DOHH2 (cell line): ENCODE measurements around the gene HCCS.

Source experiments
- H3F3A ChIP-seq: fragments of 200-600 bp; sonication (generic), shearing (Covaris generic); 2 replicates; pipeline ENCODE4 v1.6.0; 2016; ENCODE audit warnings: antibody characterized with exemption, mild to moderate bottlenecking; ENCODE audit not compliant: control insufficient read depth, insufficient read depth
- H3K27ac ChIP-seq: fragments of 200-600 bp; sonication (generic); 2 replicates; pipeline ENCODE4 v1.5.1; 2014; ENCODE audit warnings: low read depth, mild to moderate bottlenecking, low read length, moderate library complexity
- H3K27me3 ChIP-seq: fragments of 200-600 bp; sonication (generic); 2 replicates; pipeline ENCODE4 v1.6.1; 2014; ENCODE audit warnings: mild to moderate bottlenecking, low read length, mixed read lengths; ENCODE audit not compliant: control insufficient read depth
- H3K36me3 ChIP-seq: fragments of 200-600 bp; sonication (generic); 2 replicates; pipeline ENCODE4 v1.6.1; 2014; ENCODE audit warnings: mild to moderate bottlenecking, low read length, moderate library complexity, mixed read lengths; ENCODE audit not compliant: control insufficient read depth
- H3K4me1 ChIP-seq: fragments of 200-600 bp; sonication (generic); 2 replicates; pipeline ENCODE4 v1.6.1; 2014; ENCODE audit warnings: mild to moderate bottlenecking, low read length, mixed read lengths; ENCODE audit not compliant: control insufficient read depth
- H3K4me2 ChIP-seq: fragments of 200-600 bp; sonication (generic); 2 replicates; pipeline ENCODE4 v1.6.0; 2014; ENCODE audit warnings: mild to moderate bottlenecking, low read length, moderate library complexity
- H3K4me3 ChIP-seq: fragments of 200-600 bp; sonication (generic); 2 replicates; pipeline ENCODE4 v1.5.1; 2014; ENCODE audit warnings: mild to moderate bottlenecking, low read length, mixed read lengths
- H3K79me2 ChIP-seq: fragments of 200-600 bp; sonication (generic); 2 replicates; pipeline ENCODE4 v1.6.1; 2014; ENCODE audit warnings: mild to moderate bottlenecking, low read length, mixed read lengths; ENCODE audit not compliant: control insufficient read depth
- H3K9me2 ChIP-seq: fragments of 200-600 bp; sonication (generic); replicated peaks from 2 replicates; pipeline ENCODE4 v1.6.1; 2014; ENCODE audit warnings: mild to moderate bottlenecking, low read length, mixed read lengths; ENCODE audit not compliant: control insufficient read depth
- H3K9me3 ChIP-seq: fragments of 200-600 bp; sonication (generic); 2 replicates; pipeline ENCODE4 v1.6.1; 2014; ENCODE audit warnings: antibody characterized with exemption, low read length, mixed read lengths; ENCODE audit not compliant: control insufficient read depth, insufficient read depth
- H4K20me1 ChIP-seq: fragments of 200-600 bp; sonication (generic); 2 replicates; pipeline ENCODE4 v1.6.0; 2014; ENCODE audit warnings: low read depth, mild to moderate bottlenecking, antibody characterized with exemption, low read length, moderate library complexity; ENCODE audit not compliant: control insufficient read depth, insufficient read depth
- EZH2phosphoT487 ChIP-seq: fragments of 200-600 bp; sonication (generic); IDR thresholded peaks from 2 replicates; pipeline ENCODE4 v1.6.1; 2017; ENCODE audit warnings: borderline replicate concordance, mild to moderate bottlenecking, antibody characterized with exemption, low read length, moderate library complexity, mixed read lengths
- TF ChIP-seq, protein P1 (sequence below): fragments of 200-600 bp; sonication (generic); IDR thresholded peaks from one replicate; pipeline ENCODE4 v1.5.1; 2014; ENCODE audit warnings: antibody characterized with exemption, mild to moderate bottlenecking, low read depth, low read length; ENCODE audit not compliant: poor library complexity, severe bottlenecking

Gene HCCS

DNA sequence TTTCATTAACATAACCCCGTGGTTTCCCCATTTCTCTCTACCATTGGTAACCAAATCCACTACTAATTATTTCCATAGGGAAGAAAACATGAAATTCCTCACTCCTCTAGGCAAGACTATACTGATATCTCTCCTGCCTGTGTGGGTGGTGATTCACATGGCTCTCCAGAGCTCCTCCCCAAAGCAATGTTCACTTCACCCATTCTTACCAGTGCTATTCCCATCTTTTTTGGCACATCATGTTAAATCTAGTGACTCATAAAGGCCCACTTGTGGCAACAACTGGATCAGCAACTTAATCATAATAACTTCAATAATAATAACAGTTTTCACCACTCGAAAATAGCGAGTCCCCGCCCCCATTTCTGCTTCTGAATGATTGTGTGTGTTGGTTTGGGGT is 6.1 kb upstream of the HCCS start:
- Histone ChIP-seq H3K79me2 (peaks cover 2% of the 10 kb centered on the region), H3K4me3 (no peak overlapping the region), H3K9me3 (peaks cover 5% of the 10 kb centered on the region; the same call in 1 of the 2 replicates), H3K9me2 (no peaks in the 10 kb centered on the region), H4K20me1 (no peaks in the 10 kb centered on the region), H3K27me3 (no peaks in the 10 kb centered on the region), H3K4me2 (no peak overlapping the region), H3K4me1 (peaks cover 4% of the 10 kb centered on the region), H3K27ac (no peak overlapping the region), H3F3A (no peaks in the 10 kb centered on the region), H3K36me3 (no peaks in the 10 kb centered on the region)
- TF ChIP-seq, protein P1, sequence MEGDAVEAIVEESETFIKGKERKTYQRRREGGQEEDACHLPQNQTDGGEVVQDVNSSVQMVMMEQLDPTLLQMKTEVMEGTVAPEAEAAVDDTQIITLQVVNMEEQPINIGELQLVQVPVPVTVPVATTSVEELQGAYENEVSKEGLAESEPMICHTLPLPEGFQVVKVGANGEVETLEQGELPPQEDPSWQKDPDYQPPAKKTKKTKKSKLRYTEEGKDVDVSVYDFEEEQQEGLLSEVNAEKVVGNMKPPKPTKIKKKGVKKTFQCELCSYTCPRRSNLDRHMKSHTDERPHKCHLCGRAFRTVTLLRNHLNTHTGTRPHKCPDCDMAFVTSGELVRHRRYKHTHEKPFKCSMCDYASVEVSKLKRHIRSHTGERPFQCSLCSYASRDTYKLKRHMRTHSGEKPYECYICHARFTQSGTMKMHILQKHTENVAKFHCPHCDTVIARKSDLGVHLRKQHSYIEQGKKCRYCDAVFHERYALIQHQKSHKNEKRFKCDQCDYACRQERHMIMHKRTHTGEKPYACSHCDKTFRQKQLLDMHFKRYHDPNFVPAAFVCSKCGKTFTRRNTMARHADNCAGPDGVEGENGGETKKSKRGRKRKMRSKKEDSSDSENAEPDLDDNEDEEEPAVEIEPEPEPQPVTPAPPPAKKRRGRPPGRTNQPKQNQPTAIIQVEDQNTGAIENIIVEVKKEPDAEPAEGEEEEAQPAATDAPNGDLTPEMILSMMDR = no peak
- no peak for TF ChIP-seq EZH2phosphoT487

DNA sequence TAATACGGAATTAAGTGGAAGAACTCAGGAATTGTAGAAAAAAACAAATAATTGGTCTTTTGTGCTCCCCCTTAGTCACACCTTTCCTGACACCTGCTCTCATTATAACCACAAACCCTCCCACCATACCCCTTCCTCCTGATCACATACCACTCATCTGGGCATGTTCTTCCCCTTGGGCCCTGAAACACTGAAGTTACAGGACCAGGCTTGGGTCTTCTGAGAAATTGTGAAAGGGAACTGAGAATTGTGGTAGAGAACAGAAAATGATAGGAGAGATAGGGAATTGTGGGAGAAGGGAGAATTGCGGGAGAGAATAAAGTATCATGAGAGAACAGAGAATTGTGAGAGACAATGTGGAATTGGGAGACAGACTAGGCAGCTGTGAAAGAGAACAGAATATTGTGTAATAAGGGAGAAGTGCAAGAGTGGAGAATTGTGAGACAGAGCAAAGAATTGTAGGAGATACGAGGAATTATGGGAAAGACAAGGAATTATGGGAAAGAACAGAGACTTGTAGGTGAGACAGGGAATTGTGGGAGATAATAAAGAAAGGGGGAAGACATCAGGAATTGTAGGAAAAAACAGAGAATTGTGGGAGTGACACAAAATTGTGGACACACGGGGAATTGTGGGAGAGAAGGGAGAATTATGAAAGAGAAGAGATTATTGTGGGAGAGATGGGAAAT is 2.7 kb upstream of the HCCS start:
- Histone ChIP-seq H3K4me3 (no peak overlapping the region), H4K20me1 (no peaks in the 10 kb centered on the region), H3F3A (no peaks in the 10 kb centered on the region), H3K36me3 (peaks cover 9% of the 10 kb centered on the region), H3K27me3 (no peaks in the 10 kb centered on the region), H3K79me2 (peaks cover 33% of the 10 kb centered on the region), H3K9me2 (no peaks in the 10 kb centered on the region), H3K4me1 (peaks cover 21% of the 10 kb centered on the region), H3K4me2 (no peak overlapping the region), H3K9me3 (peaks cover 5% of the 10 kb centered on the region; the same call in 1 of the 2 replicates), H3K27ac (no peak overlapping the region)
- TF ChIP-seq, protein P1 = no peak
- TF ChIP-seq EZH2phosphoT487 = no peak

DNA sequence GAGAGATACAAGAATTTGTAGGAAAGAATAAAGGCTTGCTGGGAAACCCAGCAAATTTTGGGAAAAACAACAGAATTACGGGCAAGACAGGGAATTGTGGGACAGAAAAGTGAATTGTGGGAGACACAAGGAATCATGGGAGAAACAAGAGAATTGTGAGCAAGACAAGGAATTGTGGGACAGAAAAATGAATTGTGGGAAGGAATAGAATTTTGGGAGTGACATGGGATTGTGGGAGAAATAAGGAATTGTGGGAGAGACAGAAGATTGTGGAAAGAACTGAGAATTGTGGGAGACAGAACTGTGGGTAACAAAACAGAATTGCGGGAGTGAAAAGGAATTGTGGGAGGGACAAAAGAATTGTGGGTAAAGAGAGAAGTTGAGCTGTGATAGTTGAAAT is 1.2 kb upstream of the HCCS start:
- Histone ChIP-seq H3F3A (no peaks in the 10 kb centered on the region), H4K20me1 (no peaks in the 10 kb centered on the region), H3K36me3 (peaks cover 24% of the 10 kb centered on the region), H3K27ac (no peak overlapping the region), H3K79me2 (peaks cover 49% of the 10 kb centered on the region), H3K9me3 (peaks cover 5% of the 10 kb centered on the region; the same call in 1 of the 2 replicates), H3K9me2 (no peaks in the 10 kb centered on the region), H3K4me3 (peak overlapping the region; percentile 85), H3K4me2 (peak overlapping the region; percentile 77), H3K27me3 (no peaks in the 10 kb centered on the region), H3K4me1 (peaks cover 29% of the 10 kb centered on the region)
- TF ChIP-seq, protein P1 = no peak
- TF ChIP-seq EZH2phosphoT487 = no peak
